Stimulated activated CD8-positive, alpha-beta memory T cell treated with anti-CD3 and anti-CD28 coated beads, Interleukin-2, amount 100 ng/mL, for 48 hours (primary cell): Measurements from ENCODE around the gene CROCC2.

Source experiments
- DNase-seq, 2 donors: peaks; one replicate each; pipeline ENCODE4 v3.0.0-alpha.2; 2020; ENCODE audit warnings: low read depth in 2 of 2

The CROCC2 gene

DNA sequence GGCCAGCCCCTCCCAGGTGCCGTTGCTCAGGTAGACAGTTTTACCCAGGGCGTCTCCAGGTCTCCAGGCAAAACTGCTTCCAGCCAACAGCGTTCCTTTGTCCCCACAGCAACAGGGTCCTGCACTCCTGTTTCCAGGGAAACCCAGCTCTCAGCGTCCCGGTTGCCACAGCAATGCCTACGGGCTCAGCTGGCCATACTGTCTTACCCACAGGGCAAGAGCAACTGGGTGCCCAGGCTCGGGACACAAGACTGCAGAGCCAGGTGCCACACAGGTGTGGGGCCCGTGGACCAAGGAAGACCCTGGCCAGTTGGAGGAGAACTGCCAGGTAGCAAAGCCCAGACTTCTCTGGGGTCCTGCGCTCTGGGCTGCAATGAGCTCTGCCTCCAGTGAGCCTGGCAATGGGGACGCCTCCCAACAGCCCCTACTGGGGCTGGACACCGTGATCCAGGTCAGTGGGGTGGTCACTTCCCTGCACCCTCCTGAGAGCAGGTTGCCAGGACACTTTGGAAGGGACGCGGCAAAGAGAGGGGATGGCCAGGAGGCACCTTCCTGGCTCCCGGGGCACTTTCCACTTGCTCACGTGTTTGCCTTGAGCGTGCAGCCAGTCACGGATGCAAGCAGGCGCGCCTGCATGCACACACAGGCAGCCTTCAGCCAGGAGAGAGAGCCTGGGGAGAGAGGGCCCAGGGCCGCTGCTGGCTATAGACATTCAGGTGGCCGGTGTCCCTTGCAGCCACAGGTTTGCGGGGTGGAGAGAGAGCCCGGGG lies at the start of gene CROCC2:
Gene CROCC2, plus strand, starts transcription at position 196 of the 770 bp plus-strand sequence. Its CDS starts 178 bp downstream, at position 374.
- DNase-seq, result no peak

DNA sequence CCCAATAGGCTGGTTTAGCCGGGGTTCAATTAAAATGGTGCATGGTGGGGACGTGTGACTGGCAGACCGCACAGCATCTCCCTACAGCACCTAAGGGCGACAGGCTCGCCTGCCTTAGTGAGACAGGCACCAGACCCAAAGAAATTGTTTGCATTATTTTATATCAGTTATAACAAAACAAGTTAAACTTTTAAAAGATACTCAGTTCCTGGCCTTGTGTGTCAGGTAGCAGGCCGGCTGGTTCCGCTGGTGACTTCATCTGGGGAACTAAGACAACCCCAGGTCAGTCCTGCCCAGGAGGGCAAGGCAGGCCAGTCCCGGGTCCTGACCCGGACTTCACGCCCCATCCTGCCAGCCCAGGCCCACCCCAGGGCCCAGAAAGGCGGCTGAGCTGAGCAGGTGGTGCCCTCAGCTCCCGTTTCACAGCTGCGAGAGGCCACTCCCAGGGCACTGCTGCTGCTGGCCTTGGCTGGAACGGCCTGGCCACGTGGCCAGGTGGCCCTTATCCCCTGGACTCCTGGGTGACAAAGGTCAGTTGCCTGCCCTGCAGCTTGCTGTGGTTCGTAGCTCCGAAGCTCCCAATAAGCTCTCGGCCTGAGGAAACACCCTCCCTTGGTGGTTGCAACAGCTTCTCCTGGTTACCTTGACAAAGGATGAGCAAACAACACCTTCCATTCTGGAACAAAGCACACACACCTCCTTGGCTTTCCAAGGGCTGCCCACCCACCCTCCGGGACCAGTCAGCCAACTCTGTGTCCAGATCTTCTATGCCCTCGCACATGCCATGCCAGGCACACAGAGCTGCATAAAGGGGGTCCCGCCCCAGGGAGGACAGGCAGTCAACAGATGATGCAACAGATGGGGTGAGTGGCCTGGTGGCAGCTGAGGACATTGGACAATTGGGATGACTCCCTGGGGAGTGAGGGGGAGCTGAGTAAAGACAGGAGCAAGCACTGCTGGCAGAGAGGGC lies 48.8 kb upstream of the CROCC2 start:
- no peak for DNase-seq

DNA sequence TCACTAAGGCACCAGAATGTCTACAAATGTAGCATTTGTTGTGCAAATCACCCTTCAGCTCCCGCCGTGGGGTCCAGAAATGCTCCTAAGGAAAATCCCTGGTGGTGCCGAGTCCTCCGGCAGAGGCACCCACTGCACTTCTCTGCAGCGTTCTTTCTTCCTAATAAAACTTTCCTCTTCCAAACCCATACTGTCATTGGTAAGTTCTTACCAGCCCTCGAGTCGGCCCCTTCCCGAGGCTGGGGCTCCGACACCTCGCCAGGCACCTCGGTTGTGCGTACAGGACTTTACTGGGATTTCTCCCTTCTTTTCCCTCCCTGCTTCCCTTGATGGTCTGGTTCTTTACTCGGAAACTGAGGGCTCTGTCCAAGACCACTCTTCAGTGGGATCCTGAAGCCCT lies 47.8 kb upstream of the CROCC2 start:
- no peak for DNase-seq

DNA sequence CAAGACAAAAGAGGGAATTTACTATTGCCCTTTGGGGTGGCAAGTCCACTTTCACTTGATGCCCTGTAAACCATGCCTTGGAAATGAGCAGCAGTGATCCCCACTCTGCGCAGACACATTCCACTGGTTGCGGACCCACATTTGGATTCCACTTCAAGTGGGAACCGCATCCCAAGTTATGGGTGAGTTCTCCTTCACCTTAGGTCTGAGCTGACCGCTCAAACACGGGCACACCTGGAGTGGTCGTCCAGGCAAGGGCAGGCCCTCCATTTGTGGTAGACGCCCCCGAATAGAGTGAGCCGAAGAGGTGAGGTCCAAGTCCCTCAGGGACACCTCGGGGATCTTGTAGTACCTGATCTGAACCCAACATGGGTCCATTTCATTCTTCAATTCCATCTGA lies 47.3 kb upstream of the CROCC2 start:
- no peak for DNase-seq

DNA sequence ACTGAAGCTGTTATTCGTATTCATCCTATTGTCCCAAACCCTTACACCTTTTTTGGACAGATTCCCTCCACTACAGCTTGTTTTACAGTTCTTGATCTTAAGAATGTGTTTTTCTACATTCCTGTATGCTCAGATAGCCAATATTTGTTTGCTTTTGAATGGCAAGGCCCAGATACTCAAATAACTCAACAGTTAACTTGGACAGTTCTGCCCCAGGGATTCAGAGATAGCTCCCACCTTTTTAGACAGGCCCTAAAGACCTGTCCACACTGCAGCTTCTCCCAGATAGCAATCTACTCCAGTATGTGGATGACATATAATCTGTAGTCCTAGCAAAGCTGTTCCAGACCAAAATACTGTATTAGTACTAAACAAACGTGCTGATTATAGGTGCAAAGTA lies 44.6 kb upstream of the CROCC2 start:
- DNase-seq, result no peak

DNA sequence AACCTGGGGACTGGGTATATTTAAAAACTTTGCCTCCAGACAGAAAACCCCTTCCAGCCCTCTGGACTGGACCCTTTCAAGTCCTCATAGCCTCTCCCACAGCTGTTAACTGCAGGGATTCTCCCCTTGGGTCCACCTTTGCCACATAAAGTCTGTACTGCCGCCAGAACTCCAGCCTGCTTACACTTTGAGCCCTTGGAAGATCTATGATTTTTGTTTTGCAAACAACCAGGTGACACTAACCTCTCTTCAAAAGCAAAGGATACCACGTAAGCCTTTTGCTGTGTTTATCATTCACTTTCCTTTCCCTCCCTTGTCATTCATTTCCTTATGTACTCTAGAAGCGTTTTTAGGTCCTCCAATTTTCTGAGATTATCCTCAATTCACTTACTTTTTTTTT lies 41.7 kb upstream of the CROCC2 start:
- DNase-seq, result no peak

DNA sequence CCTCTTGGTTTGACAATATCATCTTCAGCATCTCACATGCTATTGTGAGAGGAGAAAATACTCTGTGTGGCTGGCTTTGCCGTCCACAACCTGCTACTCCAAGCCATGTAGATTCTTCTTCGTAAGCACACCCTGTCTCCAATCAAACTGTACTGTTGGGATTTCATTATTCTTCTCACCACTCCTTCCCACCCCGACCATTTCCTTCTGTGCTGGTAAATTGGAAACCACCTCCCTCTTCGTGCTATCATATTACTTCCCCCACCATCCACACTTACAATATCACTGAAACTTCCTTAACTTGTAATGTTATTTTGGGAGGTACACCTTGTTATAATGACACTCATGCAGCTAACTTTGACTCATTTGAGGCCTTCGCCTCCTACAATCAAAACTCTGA lies 40.7 kb upstream of the CROCC2 start:
- DNase-seq, result no peak

DNA sequence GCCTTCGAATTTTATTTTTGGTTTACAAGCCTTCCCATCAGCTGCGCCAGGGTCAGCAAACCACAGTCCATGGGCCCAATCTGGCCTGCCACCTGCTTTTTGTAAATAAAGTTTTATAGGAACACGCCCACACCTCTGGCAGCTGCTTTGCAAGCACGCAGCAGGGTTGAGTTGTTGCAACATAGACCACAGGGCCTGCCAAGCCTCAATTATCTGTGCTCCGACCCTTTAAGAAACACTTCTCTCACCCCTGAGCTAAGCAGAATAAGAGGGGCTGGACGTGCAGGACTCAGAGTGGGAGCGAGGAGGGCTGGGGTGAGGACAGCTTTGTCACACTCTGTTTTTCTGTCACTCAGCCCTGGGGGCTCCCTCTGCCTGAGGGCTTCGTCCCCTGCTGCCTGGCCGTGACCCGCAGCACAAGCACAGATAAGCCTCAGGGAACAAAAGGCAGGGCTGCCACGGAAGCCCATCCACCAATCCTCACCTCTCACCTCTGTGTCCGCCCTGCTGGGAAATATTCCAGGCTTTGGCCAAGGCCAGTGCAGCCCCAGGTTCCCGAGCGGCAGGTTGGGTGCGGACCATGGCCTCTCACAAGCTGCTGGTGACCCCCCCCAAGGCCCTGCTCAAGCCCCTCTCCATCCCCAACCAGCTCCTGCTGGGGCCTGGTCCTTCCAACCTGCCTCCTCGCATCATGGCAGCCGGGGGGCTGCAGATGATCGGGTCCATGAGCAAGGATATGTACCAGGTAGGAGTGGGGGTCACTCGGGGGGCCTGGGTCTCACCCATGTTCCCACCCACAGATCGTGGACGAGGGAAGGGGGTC lies 37.6 kb upstream of the CROCC2 start, which contains the start of gene AGXT:
Gene AGXT, plus strand, starts transcription at position 539 of the 823 bp plus-strand sequence. Its CDS starts 42 bp downstream, at position 581.
- DNase-seq, result no peak

DNA sequence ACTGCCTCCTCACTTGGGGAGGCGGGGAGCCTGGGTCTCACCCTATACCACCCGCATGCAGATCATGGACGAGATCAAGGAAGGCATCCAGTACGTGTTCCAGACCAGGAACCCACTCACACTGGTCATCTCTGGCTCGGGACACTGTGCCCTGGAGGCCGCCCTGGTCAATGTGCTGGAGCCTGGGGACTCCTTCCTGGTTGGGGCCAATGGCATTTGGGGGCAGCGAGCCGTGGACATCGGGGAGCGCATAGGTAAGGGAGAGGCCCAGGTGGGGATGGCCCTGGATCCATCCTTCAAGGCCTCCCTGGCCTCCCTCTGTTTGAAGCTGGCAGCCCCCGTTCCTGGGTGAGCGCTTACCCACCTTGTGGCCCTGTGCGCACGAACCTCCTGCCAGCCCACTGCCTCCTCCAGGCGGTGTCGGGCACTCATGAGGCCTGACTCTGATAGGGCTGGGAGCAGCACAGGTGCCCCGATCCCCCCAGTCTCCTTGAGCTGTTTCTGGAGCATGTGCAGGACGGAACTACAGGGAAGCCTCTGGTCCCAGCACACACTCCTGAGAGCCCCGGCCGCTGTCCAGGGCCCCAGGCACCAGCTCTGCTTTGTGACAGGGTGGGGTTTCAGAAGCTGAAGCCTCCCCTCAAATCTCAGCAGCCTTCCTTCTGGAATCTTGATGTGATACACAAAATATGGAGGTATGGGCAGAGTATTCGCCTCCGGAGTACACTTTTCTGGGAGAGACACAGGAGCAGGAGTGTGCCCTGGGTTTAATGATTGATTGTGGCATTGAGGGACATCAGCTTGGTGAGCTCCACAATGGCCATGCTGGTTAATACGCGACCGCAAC lies 36.8 kb upstream of the CROCC2 start:
- DNase-seq, result no peak

DNA sequence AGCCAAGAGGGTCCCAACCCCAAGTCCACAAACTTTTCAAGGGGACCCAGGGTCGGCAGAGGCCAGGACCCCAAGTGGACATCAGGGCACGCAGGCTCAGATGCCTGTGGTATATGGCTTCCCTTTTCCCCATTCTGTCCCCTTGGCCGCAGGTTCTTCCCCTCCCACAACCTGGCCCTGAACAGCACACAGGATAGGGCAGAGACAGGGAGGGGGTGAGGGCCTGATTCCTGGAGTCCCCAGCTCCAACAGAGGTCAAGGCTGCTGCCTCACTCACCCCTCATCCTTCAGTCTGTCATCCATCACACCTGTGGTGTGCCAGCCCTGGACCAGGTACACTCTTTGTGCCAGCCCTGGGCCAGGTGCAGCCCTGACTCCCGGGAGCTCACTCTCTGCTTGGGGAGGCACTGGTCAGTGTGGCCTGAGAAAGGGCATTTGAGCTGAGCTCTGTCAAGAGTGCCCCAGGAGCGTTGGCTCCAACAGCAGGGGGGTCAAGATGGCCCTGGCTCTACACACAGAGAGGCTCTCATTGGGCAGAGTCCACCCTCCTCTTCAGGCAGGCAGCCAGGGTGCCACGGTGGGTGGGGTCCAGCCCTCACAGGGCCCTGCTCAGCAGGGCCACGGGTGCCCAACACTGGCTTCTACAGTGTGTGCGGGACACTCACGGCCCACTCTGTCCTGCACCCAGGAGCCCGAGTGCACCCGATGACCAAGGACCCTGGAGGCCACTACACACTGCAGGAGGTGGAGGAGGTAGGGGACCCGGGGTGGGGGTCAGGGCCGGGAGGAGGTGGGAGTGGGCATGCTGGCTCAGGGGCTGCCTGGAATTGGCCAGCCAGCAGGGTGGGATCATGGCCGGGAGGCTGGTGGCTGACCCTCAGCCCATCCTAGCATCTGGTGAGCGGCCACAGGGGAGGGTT lies 35.9 kb upstream of the CROCC2 start:
- DNase-seq, result no peak

DNA sequence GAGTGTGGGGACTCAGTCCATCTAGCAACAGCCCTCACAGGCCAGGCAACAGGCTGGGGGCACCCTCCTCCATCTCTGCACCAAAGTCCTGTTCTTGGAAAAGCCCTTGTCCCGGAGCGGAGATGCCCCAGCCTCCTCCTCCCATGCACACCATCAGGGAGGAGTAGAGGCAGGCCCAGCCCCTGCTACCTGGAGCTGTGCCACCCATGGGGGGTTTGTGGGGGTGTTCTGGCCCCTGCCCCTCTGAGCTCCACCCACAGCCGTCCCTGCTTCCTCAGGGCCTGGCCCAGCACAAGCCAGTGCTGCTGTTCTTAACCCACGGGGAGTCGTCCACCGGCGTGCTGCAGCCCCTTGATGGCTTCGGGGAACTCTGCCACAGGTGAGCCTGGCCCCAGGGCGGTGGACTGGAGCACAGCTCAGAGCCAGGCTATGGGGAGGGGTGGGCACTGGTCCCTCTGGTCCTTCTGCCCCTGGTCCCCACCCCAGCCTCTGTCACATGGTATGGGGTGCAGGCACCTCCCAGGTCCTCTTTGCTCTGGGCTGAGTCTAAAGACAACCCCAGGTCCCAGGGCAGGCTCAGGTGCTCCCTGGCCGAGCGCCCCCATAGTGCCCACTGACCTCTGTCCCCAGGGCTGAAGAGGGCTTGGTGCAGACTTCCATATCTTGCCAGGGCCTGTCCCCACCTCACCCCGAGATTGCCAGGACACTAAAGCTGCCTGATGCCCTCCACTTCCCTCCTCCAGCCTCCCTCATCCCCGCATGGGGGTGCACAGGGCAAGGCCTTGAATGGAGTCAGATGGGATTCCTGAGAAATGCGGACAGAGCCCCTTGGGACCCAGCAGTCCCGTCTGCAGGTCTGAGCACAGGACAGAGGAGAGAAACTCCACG lies 34.8 kb upstream of the CROCC2 start:
- DNase-seq, result no peak

DNA sequence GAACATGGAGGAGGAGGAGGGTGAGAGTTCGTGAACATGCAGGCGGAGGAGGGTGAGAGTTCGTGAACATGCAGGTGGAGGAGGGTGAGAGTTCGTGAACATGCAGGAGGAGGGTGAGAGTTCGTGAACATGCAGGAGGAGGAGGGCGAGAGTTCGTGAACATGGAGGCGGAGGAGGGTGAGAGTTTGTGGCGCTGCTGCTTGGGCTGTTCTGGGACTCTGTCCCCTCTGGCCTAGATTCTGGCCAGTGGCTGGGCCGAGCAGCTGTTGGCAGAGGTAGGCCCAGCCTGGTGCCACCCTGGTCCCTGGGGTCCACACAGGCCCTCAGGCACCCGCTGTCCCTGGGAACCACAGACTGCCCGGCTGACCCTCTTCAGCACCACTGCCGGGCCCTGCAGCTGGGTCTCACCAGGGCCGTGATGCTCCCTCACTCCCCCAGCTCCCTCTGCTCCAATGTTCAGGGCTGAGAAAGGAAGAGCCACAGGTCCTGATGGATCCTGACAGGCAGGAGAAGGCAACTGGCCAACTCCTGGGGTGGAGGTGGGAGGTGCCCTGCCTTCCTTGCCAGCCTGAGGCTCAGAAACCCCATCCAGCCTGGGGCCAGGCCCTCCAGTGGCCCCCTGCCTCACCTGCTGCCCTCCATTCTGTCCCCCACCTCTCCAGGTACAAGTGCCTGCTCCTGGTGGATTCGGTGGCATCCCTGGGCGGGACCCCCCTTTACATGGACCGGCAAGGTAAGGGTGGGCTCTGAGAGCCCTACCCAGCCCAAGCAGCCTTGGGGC lies 33.6 kb upstream of the CROCC2 start:
- DNase-seq, result no peak

DNA sequence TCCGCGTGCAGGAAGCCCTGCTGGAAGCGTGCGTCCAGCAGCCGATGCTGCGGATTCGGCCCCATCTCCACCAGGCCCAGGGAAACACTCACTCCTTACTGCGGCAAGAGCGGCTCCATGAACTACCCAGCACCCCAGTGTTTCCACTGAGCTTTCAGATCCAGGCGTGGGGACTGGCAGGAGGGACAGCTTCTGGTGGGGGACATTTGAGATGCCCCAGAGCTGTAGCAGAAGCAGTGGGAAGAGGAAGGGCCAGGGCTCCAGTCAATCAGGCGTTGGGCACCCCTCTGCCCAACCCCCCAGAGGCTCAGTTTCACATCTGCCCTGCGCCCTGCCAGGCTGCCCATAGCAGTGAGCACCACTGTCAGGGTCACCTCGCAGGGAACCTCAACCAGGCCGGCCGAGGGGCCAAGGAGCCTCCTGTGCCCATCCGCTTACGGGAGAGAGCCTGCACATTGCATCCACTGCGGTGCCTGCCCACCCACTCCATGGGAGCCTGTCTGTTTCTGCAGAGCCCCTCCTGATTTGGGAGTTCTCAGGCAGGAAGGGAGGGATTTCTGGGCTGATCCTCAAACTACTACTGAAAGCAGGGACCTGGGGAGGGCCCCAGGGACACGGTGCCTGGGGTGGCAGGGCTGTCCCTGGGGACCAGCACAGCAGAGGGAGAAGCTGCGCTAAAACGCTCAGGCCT lies 32.9 kb upstream of the CROCC2 start:
- no peak for DNase-seq

DNA sequence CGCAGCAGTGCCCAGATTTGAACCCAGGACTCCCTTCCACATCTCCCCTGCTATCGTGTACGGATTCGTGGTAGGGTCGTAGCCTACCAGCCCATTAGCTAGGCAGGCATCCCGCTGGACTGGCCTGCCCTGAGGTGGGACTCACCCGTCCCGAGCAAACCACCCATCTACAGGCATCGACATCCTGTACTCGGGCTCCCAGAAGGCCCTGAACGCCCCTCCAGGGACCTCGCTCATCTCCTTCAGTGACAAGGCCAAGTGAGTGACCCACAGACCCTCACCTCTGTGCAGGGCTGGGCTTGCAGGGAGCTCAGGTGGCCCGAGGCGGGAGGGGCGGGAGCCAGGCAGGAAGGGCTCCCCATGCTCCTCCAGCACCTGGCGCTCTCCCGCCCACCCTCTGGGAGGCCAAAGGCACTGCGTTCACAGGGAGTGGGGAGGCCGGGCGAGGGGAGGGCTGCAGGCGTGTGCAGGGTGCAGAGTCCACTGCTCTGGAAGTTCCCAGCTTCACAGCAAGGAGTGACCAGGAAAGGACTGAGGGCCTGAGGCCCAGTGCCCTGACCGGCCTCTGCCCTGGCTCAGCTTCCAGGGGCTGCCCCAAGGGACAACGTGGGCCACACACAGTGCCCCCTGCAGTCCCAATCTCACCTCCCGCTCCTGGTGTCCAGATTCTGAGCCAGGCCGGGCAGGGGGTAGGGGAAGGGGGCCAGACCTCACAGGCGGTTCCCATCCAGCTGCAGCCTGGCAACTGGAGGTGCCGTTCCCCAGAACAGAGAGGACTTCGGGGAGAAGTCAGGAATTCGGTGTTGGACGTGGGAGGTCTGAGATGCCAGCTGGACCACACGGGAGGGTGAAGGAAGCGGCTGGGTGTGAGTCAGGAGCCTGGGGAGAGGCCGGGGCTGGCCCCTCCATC lies 32.1 kb upstream of the CROCC2 start:
- DNase-seq, result no peak

DNA sequence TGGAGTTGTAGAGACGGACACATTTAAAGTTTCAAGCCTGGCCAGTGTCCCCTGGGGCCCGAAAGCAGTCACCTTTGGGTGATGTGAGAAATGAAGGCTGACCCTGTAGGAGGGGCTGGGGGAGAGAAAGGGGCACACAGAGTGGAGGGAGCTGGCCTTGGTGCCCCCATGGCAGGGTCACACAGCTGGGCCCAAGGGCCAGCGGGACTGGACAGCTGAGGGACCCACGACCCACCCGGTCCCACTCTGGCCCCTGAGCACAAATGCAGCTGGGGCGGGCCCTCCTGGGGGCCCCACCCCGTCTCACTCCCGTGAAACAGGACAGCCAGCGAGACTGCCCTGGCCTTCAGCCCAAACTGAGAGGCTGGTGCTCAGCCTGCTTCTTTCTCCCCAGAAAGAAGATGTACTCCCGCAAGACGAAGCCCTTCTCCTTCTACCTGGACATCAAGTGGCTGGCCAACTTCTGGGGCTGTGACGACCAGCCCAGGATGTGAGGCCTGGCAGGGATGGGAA lies 31.4 kb upstream of the CROCC2 start:
- no peak for DNase-seq
